IMR-90 (cell line): ENCODE measurements around the gene TNK1. TPM values are rescaled to one million over a fixed set of nuclear protein-coding genes. Genes with fewer than 3 reads are reported as not detected.

Experiments used
- ATAC-seq: fragments of 200-7000 bp; cut with Tn5 transposase; 2 replicates; pipeline ENCODE4 v1.9.1; 2020; ENCODE audit warnings: low read depth, mild to moderate bottlenecking, moderate library complexity
- BruUV-seq: library from RNA; stranded (reverse); fragments of 400-500 nt; replicated peaks from 2 replicates; lab custom pipeline; 2021; lab: Mats Ljungman, UMichigan
- CTCF ChIA-PET: fragments of 300-600 bp; formaldehyde crosslinking; extraction: SDS; loops from one replicate; lab custom pipeline; 2021; ENCODE audit warnings: antibody characterized with exemption; lab: Yijun Ruan, JAX
- POLR2A ChIA-PET: fragments of 300-600 bp; sonication (Branson Sonifier 250); formaldehyde crosslinking; loops from one replicate; lab custom pipeline; 2022; ENCODE audit warnings: antibody characterized with exemption; ENCODE audit not compliant: unreplicated experiment; lab: Charles Lee
- DNase-seq: peaks from one replicate; pipeline ENCODE4 v3.0.0; 2013
- H2AFZ ChIP-seq: replicated peaks from 2 replicates; pipeline ENCODE3; 2013; ENCODE audit warnings: low read length, mild to moderate bottlenecking; ENCODE audit not compliant: poor library complexity
- H2AK5ac ChIP-seq: 2 replicates; pipeline ENCODE4 v1.6.1; 2013; ENCODE audit warnings: low read depth, low read length, inconsistent platforms
- H2AK9ac ChIP-seq: replicated peaks from 2 replicates; pipeline ENCODE3; 2013; ENCODE audit warnings: mild to moderate bottlenecking, low read depth, low read length, moderate library complexity; ENCODE audit not compliant: poor library complexity
- H2BK120ac ChIP-seq: 2 replicates; pipeline ENCODE4 v1.6.1; 2013; ENCODE audit warnings: low read depth, low read length, inconsistent platforms
- H2BK15ac ChIP-seq: 3 replicates; pipeline ENCODE4 v1.6.1; 2013; ENCODE audit warnings: low read depth, low read length, inconsistent platforms
- H2BK20ac ChIP-seq: 2 replicates; pipeline ENCODE4 v1.6.1; 2013; ENCODE audit warnings: low read depth, mild to moderate bottlenecking, inconsistent platforms, low read length, moderate library complexity
- H2BK5ac ChIP-seq: 2 replicates; pipeline ENCODE4 v1.6.1; 2013; ENCODE audit warnings: mild to moderate bottlenecking, low read depth, low read length, inconsistent platforms; ENCODE audit not compliant: poor library complexity, severe bottlenecking
- H3K14ac ChIP-seq: replicated peaks from 2 replicates; pipeline ENCODE4 v1.6.1; 2013; ENCODE audit warnings: low read depth, low read length, inconsistent platforms
- H3K18ac ChIP-seq: 2 replicates; pipeline ENCODE4 v1.6.1; 2013; ENCODE audit warnings: low read depth, low read length, control low read depth
- H3K23ac ChIP-seq: 2 replicates; pipeline ENCODE4 v1.6.1; 2013; ENCODE audit warnings: low read depth, low read length, inconsistent platforms
- H3K27ac ChIP-seq: 2 replicates; pipeline ENCODE4 v1.5.1; 2013; ENCODE audit warnings: mild to moderate bottlenecking, control low read depth, low read length; ENCODE audit not compliant: insufficient read depth
- H3K27me3 ChIP-seq: 2 replicates; pipeline ENCODE4 v1.6.1; 2013; ENCODE audit warnings: low read length; ENCODE audit not compliant: control insufficient read depth, insufficient read depth
- H3K36me3 ChIP-seq: 2 replicates; pipeline ENCODE4 v1.6.1; 2013; ENCODE audit warnings: low read length, mixed read lengths; ENCODE audit not compliant: control insufficient read depth, insufficient read depth
- H3K4ac ChIP-seq: 2 replicates; pipeline ENCODE4 v1.6.1; 2013; ENCODE audit warnings: low read depth, low read length, inconsistent platforms
- H3K4me1 ChIP-seq: 2 replicates; pipeline ENCODE4 v1.6.1; 2013; ENCODE audit warnings: low read length, mixed read lengths; ENCODE audit not compliant: control insufficient read depth, insufficient read depth
- H3K4me2 ChIP-seq: 2 replicates; pipeline ENCODE4 v1.6.1; 2013; ENCODE audit warnings: low read depth, mild to moderate bottlenecking, control low read depth, low read length, moderate library complexity
- H3K4me3 ChIP-seq: 2 replicates; pipeline ENCODE4 v1.5.1; 2013; ENCODE audit warnings: low read depth, mild to moderate bottlenecking, control low read depth, low read length, moderate library complexity; ENCODE audit not compliant: insufficient read depth
- H3K56ac ChIP-seq: 2 replicates; pipeline ENCODE4 v1.6.1; 2013; ENCODE audit warnings: low read length, inconsistent platforms; ENCODE audit not compliant: insufficient read depth; ENCODE audit errors: extremely low read depth
- H3K79me1 ChIP-seq, 2 experiments: 2 replicates each; pipeline ENCODE4 v1.6.1; 2013; ENCODE audit warnings: low read length in 2 of 2, inconsistent platforms in 1 of 2, low read depth in 1 of 2
- H3K9ac ChIP-seq: 2 replicates; pipeline ENCODE4 v1.6.1; 2013; ENCODE audit warnings: low read depth, low read length, control low read depth
- H3K9me1 ChIP-seq: 2 replicates; pipeline ENCODE4 v1.6.1; 2013; ENCODE audit warnings: low read length, inconsistent platforms; ENCODE audit not compliant: insufficient read depth
- H3K9me3 ChIP-seq: 2 replicates; pipeline ENCODE4 v1.6.1; 2013; ENCODE audit warnings: low read length; ENCODE audit not compliant: control insufficient read depth, insufficient read depth
- H4K20me1 ChIP-seq: 2 replicates; pipeline ENCODE4 v1.6.1; 2013; ENCODE audit warnings: low read length, inconsistent platforms; ENCODE audit not compliant: insufficient read depth
- H4K5ac ChIP-seq: 2 replicates; pipeline ENCODE4 v1.6.1; 2013; ENCODE audit warnings: mild to moderate bottlenecking, low read depth, low read length, control low read depth
- H4K8ac ChIP-seq, 2 experiments: 2 replicates each; pipeline ENCODE4 v1.6.1; 2013; ENCODE audit warnings: low read depth in 2 of 2, low read length in 2 of 2, control low read depth in 1 of 2, inconsistent platforms in 1 of 2
- H4K91ac ChIP-seq: 2 replicates; pipeline ENCODE4 v1.6.1; 2013; ENCODE audit warnings: low read depth, low read length, inconsistent platforms; ENCODE audit not compliant: insufficient read depth
- CEBPB ChIP-seq: IDR thresholded peaks from 2 replicates; pipeline ENCODE4 v1.6.1; 2012; ENCODE audit warnings: low read depth, low read length, improper control_type of control experiment
- CHD1 ChIP-seq: IDR thresholded peaks from 2 replicates; pipeline ENCODE4 v1.6.1; 2012; ENCODE audit warnings: low read depth, low read length, improper control_type of control experiment
- FOS ChIP-seq: fragments of 150-350 bp; IDR thresholded peaks from 2 replicates; pipeline ENCODE4 v1.6.1; 2016; ENCODE audit warnings: low read depth, low read length
- MAZ ChIP-seq: IDR thresholded peaks from 2 replicates; pipeline ENCODE4 v1.6.1; 2012; ENCODE audit warnings: low read depth, mild to moderate bottlenecking, low read length, improper control_type of control experiment, moderate library complexity, borderline replicate concordance
- NFE2L2 ChIP-seq: fragments of 150-350 bp; IDR thresholded peaks from 2 replicates; pipeline ENCODE4 v1.6.1; 2016; ENCODE audit warnings: low read depth, mild to moderate bottlenecking, low read length
- RCOR1 ChIP-seq: IDR thresholded peaks from 2 replicates; pipeline ENCODE4 v1.6.1; 2012; ENCODE audit warnings: mild to moderate bottlenecking, low read length, improper control_type of control experiment; ENCODE audit not compliant: insufficient replicate concordance
- WGBS, 2 experiments: methylation state at CpG; one replicate each; pipeline versions ENCODE4 v1.1.5 to v1.1.7; 2013; ENCODE audit warnings: missing lambda C conversion rate in 2 of 2; ENCODE audit not compliant: insufficient read length in 1 of 2; ENCODE audit errors: extremely low coverage in 2 of 2; 5-methylcytosine and 5-hydroxymethylcytosine counted together
- dilution Hi-C: fragments of 300-500 bp; cut with HindIII; formaldehyde crosslinking; loops from one replicate; pipeline ENCODE4 v1.14.3; 2018; ENCODE audit warnings: low sequenced_read_pairs; ENCODE audit not compliant: unreplicated experiment
- in situ Hi-C: fragments of 300-500 bp; cut with MboI; formaldehyde crosslinking; loops from 3 replicates; pipeline ENCODE4 v1.14.3; 2019; ENCODE audit warnings: low sequenced_read_pairs, inconsistent platforms, mixed read lengths
- intact Hi-C: fragments of 100-400 bp; cut with micrococcal nuclease; formaldehyde crosslinking; loops from 2 replicates; pipeline ENCODE4 v1.10.0; 2022
- polyA plus RNA-seq, 3 experiments: library from polyadenylated mRNA; depleted of rRNA; stranded (reverse); fragments of >200 nt; gene quantifications; 2 replicates each; pipeline ENCODE4 v1.2.3, GENCODE V29; 2012; ENCODE audit warnings: low replicate concordance in 1 of 3
- total RNA-seq: library from RNA; depleted of rRNA; stranded (reverse); fragments of >200 nt; gene quantifications from 2 replicates; pipeline ENCODE4 v1.2.3, GENCODE V29; 2012
- TF ChIP-seq, protein P1 (sequence below): conservative IDR thresholded peaks from 2 replicates; pipeline ENCODE4 v1.5.1; 2012; ENCODE audit warnings: mild to moderate bottlenecking, low read depth, low read length, improper control_type of control experiment
- TF ChIP-seq, protein P2 (sequence below): fragments of 150-350 bp; IDR thresholded peaks from 2 replicates; pipeline ENCODE4 v1.6.1; 2016; ENCODE audit warnings: low read depth, mild to moderate bottlenecking, low read length, moderate library complexity, borderline replicate concordance

Gene TNK1
- total and polyA plus RNA-seq, 2 of the 4 experiments (the other 2 are of a cell fraction): 0.44 to 0.54 TPM

DNA sequence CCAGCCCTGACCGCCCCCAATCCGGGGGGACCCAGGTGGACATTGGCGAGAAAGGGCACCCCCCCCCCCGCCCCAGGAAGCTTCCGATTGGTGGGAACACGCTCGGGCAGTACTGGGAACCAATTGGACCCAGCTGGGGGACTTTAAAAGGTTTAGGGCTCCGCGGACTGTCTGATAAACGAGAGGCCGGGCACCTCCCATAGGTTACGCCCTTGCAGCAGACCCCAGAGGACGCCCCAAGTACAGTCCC is 22.8 kb downstream of the TNK1 start:
- intact Hi-C loops (no loop called here), dilution Hi-C loops (no loop called here), in situ Hi-C loops (no loop called here)
- Histone ChIP-seq H3K4ac (peak overlapping the region; percentile 86), H3K4me1 (peaks cover 9% of the 10 kb centered on the region), H4K5ac (no peak overlapping the region), H3K56ac (peak overlapping the region; percentile 64; the same call in 1 of the 2 replicates), H3K18ac (no peak overlapping the region), H2BK15ac (no peak overlapping the region), H2BK20ac (no peak overlapping the region), H3K36me3 (peaks cover 2% of the 10 kb centered on the region; the same call in 1 of the 2 replicates), H2AK9ac (peak overlapping the region; percentile 97), H4K8ac (peak overlapping the region; percentile 63 to 90; a peak in 3 of 4 replicates), H3K4me3 (peak overlapping the region; percentile 64), H2BK120ac (0 out of 2 replicates have a peak overlapping the region, but pooled peaks have one; percentile 55), H3K9ac (peak overlapping the region; percentile 84), H4K91ac (peak overlapping the region; percentile 80), H3K14ac (peak overlapping the region; percentile 94), H2AK5ac (no peak overlapping the region), H3K79me1 (peaks cover 11 to 51% of the 10 kb centered on the region in 2 experiments), H3K27ac (peak overlapping the region; percentile 75), H4K20me1 (peaks cover 7% of the 10 kb centered on the region), H3K9me3 (no peaks in the 10 kb centered on the region), H2AFZ (peak overlapping the region; percentile 100), H3K23ac (peak overlapping the region; percentile 67; the same call in 1 of the 2 replicates), H3K4me2 (peak overlapping the region; percentile 95), H2BK5ac (peak overlapping the region; percentile 61), H3K9me1 (no peaks in the 10 kb centered on the region), H3K27me3 (no peaks in the 10 kb centered on the region)
- DNase-seq (no peak), ATAC-seq (peak; percentile 45)
- WGBS, 2 experiments: no CpG with 5 or more reads among the region's 13 CpGs
- ChIA-PET POLR2A (interaction anchor here (0.6 to 1.7 kb wide), 8 partner anchors 9 to 1940 kb away, joined by 3 to 9 read pairs (median 4); partner anchors contain the start of gene PLSCR3), CTCF (interaction anchor here (0.8 kb wide), 1 partner anchor 32 kb away, joined by 4 read pairs; the partner anchor contains the start of gene TMEM102)
- no peak for TF ChIP-seq MAZ
- TF ChIP-seq NFE2L2: no peak
- no peak for TF ChIP-seq FOS
- TF ChIP-seq, protein P1, sequence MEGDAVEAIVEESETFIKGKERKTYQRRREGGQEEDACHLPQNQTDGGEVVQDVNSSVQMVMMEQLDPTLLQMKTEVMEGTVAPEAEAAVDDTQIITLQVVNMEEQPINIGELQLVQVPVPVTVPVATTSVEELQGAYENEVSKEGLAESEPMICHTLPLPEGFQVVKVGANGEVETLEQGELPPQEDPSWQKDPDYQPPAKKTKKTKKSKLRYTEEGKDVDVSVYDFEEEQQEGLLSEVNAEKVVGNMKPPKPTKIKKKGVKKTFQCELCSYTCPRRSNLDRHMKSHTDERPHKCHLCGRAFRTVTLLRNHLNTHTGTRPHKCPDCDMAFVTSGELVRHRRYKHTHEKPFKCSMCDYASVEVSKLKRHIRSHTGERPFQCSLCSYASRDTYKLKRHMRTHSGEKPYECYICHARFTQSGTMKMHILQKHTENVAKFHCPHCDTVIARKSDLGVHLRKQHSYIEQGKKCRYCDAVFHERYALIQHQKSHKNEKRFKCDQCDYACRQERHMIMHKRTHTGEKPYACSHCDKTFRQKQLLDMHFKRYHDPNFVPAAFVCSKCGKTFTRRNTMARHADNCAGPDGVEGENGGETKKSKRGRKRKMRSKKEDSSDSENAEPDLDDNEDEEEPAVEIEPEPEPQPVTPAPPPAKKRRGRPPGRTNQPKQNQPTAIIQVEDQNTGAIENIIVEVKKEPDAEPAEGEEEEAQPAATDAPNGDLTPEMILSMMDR: no peak
- TF ChIP-seq CEBPB: no peak
- no peak for TF ChIP-seq RCOR1
- TF ChIP-seq, protein P2, sequence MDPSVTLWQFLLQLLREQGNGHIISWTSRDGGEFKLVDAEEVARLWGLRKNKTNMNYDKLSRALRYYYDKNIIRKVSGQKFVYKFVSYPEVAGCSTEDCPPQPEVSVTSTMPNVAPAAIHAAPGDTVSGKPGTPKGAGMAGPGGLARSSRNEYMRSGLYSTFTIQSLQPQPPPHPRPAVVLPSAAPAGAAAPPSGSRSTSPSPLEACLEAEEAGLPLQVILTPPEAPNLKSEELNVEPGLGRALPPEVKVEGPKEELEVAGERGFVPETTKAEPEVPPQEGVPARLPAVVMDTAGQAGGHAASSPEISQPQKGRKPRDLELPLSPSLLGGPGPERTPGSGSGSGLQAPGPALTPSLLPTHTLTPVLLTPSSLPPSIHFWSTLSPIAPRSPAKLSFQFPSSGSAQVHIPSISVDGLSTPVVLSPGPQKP: no peak
- no peak for TF ChIP-seq CHD1
- no TSS peak for BruUV-seq
